Fibroblast of lung (primary cell): ENCODE measurements around the gene TAF11. TPM values are rescaled to one million over a fixed set of nuclear protein-coding genes. Genes with fewer than 3 reads are reported as not detected.

ENCODE experiments used
- DNase-seq, 2 donors: peaks; one replicate each; pipeline versions ENCODE4 v3.0.0 to v3.0.0-alpha.2; 2010; ENCODE audit warnings: low read depth in 2 of 2
- H2AFZ ChIP-seq: 2 replicates; pipeline ENCODE4 v1.5.1; 2012; ENCODE audit warnings: low read length, control low read depth, inconsistent platforms
- H3K27ac ChIP-seq: 2 replicates; pipeline ENCODE4 v1.5.1; 2011; ENCODE audit warnings: low read length, control low read depth; ENCODE audit not compliant: insufficient read depth
- H3K27me3 ChIP-seq: 2 replicates; pipeline ENCODE4 v1.5.1; 2011; ENCODE audit warnings: mild to moderate bottlenecking, low read length; ENCODE audit not compliant: control insufficient read depth, insufficient read depth
- H3K36me3 ChIP-seq: 2 replicates; pipeline ENCODE4 v1.5.1; 2011; ENCODE audit warnings: low read length; ENCODE audit not compliant: control insufficient read depth, insufficient read depth
- H3K4me1 ChIP-seq: 2 replicates; pipeline ENCODE4 v1.5.1; 2011; ENCODE audit warnings: low read length; ENCODE audit not compliant: control insufficient read depth, insufficient read depth; ENCODE audit errors: extremely low read depth
- H3K4me2 ChIP-seq: 2 replicates; pipeline ENCODE4 v1.5.1; 2011; ENCODE audit warnings: low read length, control low read depth; ENCODE audit not compliant: insufficient read depth; ENCODE audit errors: extremely low read depth
- H3K4me3 ChIP-seq, 4 experiments: fragments of 200-600 bp in 1 of 4; sonication (generic) in 1 of 4; replicated peaks in 1 of 4; 2 replicates each; pipeline ENCODE4 v1.5.1; 2011 to 2016; ENCODE audit warnings: low read length in 4 of 4, low read depth in 3 of 4, mild to moderate bottlenecking in 3 of 4, control low read depth in 2 of 4, inconsistent platforms in 1 of 4, mixed read lengths in 1 of 4; ENCODE audit not compliant: insufficient read depth in 1 of 4; ENCODE audit errors: control extremely low read depth in 1 of 4
- H3K79me2 ChIP-seq: 2 replicates; pipeline ENCODE4 v1.5.1; 2012; ENCODE audit warnings: mild to moderate bottlenecking, low read length, inconsistent platforms; ENCODE audit not compliant: control insufficient read depth, insufficient read depth
- H3K9ac ChIP-seq: 2 replicates; pipeline ENCODE4 v1.5.1; 2011; ENCODE audit warnings: mild to moderate bottlenecking, low read length, control low read depth; ENCODE audit not compliant: insufficient read depth
- H3K9me3 ChIP-seq: 2 replicates; pipeline ENCODE4 v1.5.1; 2012; ENCODE audit warnings: low read depth, low read length; ENCODE audit not compliant: control insufficient read depth, insufficient read depth
- H4K20me1 ChIP-seq: 2 replicates; pipeline ENCODE4 v1.5.1; 2011; ENCODE audit warnings: low read length; ENCODE audit not compliant: control insufficient read depth, insufficient read depth; ENCODE audit errors: extremely low read depth
- EZH2 ChIP-seq: IDR thresholded peaks from 2 replicates; pipeline ENCODE4 v1.5.1; 2012; ENCODE audit warnings: low read length, control low read depth, mild to moderate bottlenecking; ENCODE audit errors: missing control alignments
- polyA plus RNA-seq, 2 donors: library from polyadenylated mRNA; depleted of rRNA in 1 of 2; stranded (reverse) in 1 of 2; unstranded in 1 of 2; fragments of >200 nt; gene quantifications; 2 replicates each; pipeline ENCODE4 v1.2.1, GENCODE V29; 2011 to 2012; ENCODE audit warnings: missing spikeins in 1 of 2
- total RNA-seq: library from RNA; depleted of rRNA; stranded (reverse); fragments of >200 nt; gene quantifications from 2 replicates; pipeline ENCODE4 v1.2.1, GENCODE V29; 2014
- TF ChIP-seq, protein P1 (sequence below), 2 donors: IDR thresholded peaks in 1 of 2; conservative IDR thresholded peaks in 1 of 2; 1 replicate in 1 of 2; 2 replicates in 1 of 2; pipeline ENCODE4 v1.5.1; 2011 to 2012; ENCODE audit warnings: low read length in 2 of 2, control low read depth in 1 of 2, inconsistent platforms in 1 of 2, low read depth in 1 of 2, mild to moderate bottlenecking in 1 of 2

The TAF11 gene
- total and polyA plus RNA-seq, 2 donors (not counting 1 experiment from before 2014, with no cell fraction given) = 13.9 to 35.6 TPM

DNA sequence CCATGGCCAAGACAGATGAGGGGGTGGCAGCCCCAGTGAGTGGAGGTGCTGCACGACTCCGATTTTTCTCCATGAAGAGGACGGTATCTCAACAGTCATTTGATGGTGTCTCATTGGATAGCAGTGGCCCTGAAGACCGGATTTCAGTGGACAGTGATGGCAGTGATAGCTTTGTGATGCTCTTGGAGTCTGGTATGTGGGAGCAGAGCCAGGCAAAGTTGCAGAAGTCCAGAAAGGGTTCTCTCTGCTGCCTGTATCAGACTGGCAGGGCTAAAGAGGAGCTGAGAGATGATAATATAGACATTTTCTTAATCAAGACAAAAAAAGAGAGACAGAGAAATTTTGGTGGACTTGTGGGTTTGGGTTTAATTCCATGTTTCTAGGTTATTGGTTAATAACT is 23.8 kb downstream of the TAF11 start:
- H2AFZ ChIP-seq = no peak overlapping the region
- no peaks in the 10 kb centered on the region for H3K4me1 ChIP-seq
- no peaks in the 10 kb centered on the region for H3K9me3 ChIP-seq
- no peaks in the 10 kb centered on the region for H3K27me3 ChIP-seq
- no peak for DNase-seq
- no peak overlapping the region for H3K27ac ChIP-seq
- H4K20me1 ChIP-seq = no peaks in the 10 kb centered on the region
- peaks cover 2% of the 10 kb centered on the region for H3K36me3 ChIP-seq
- no peaks in the 10 kb centered on the region for H3K79me2 ChIP-seq
- no peak overlapping the region for H3K4me3 ChIP-seq
- TF ChIP-seq, protein P1, sequence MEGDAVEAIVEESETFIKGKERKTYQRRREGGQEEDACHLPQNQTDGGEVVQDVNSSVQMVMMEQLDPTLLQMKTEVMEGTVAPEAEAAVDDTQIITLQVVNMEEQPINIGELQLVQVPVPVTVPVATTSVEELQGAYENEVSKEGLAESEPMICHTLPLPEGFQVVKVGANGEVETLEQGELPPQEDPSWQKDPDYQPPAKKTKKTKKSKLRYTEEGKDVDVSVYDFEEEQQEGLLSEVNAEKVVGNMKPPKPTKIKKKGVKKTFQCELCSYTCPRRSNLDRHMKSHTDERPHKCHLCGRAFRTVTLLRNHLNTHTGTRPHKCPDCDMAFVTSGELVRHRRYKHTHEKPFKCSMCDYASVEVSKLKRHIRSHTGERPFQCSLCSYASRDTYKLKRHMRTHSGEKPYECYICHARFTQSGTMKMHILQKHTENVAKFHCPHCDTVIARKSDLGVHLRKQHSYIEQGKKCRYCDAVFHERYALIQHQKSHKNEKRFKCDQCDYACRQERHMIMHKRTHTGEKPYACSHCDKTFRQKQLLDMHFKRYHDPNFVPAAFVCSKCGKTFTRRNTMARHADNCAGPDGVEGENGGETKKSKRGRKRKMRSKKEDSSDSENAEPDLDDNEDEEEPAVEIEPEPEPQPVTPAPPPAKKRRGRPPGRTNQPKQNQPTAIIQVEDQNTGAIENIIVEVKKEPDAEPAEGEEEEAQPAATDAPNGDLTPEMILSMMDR (conservative IDR thresholded peaks at IDR 0.05 in 1 of 2, IDR thresholded peaks at IDR 0.05 in 1 of 2; ENCODE audit: low read depth in 1 of 2, low read length in 2 of 2) = no peak
- no peak for TF ChIP-seq EZH2
- H3K9ac ChIP-seq = no peak overlapping the region
- no peak overlapping the region for H3K4me2 ChIP-seq

DNA sequence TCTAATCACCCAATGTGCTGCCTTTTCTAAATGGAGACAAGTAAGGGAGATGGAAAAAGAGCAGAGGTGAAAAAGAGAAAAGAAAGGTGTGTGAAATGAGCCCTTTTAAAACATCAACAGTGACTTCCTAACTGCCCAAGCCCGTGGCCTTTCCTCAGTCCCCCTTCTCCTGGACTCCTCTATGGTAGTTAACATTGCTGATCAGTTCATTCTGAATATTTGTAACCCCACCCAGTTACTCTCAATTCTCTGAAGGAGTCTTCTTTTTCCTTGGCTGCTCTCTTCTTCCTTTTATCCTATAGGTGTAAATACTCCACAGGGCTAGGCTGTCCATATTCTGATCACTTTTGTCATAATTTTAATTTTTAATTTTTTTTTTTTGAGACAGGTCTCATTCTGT is 27.1 kb downstream of the TAF11 start:
- no peaks in the 10 kb centered on the region for H4K20me1 ChIP-seq
- TF ChIP-seq, protein P1 (conservative IDR thresholded peaks at IDR 0.05 in 1 of 2, IDR thresholded peaks at IDR 0.05 in 1 of 2; ENCODE audit: low read depth in 1 of 2, low read length in 2 of 2) = no peak
- TF ChIP-seq EZH2 = no peak
- no peaks in the 10 kb centered on the region for H3K36me3 ChIP-seq
- no peaks in the 10 kb centered on the region for H3K9me3 ChIP-seq
- no peak for DNase-seq
- no peak overlapping the region for H3K4me3 ChIP-seq
- no peaks in the 10 kb centered on the region for H3K27me3 ChIP-seq
- no peak overlapping the region for H3K4me2 ChIP-seq
- no peak overlapping the region for H2AFZ ChIP-seq
- H3K4me1 ChIP-seq = no peaks in the 10 kb centered on the region
- no peak overlapping the region for H3K27ac ChIP-seq
- no peak overlapping the region for H3K9ac ChIP-seq
- no peaks in the 10 kb centered on the region for H3K79me2 ChIP-seq

DNA sequence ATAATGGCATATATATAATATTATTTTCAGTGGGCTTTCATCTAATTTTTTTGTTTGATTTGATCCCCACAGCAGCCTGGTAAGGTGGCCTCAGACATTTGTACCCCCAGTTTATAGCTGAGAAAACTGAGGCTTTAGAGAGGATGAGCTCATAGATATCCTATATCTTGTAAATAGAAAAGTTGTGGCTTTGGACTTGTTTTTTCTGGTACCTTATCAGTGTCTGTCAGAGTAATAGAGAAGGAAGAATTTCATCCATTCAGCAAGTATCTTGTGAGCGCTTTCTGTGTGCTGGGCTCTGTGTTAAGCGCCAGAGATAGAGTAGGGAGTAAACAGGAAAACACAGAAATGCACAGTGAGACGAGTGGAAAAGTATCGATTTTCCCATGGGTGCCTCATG is 27.9 kb downstream of the TAF11 start:
- TF ChIP-seq EZH2 = no peak
- TF ChIP-seq, protein P1 (conservative IDR thresholded peaks at IDR 0.05 in 1 of 2, IDR thresholded peaks at IDR 0.05 in 1 of 2; ENCODE audit: low read depth in 1 of 2, low read length in 2 of 2) = no peak
- no peak for DNase-seq
- no peak overlapping the region for H2AFZ ChIP-seq
- no peak overlapping the region for H3K4me2 ChIP-seq
- no peaks in the 10 kb centered on the region for H3K27me3 ChIP-seq
- no peak overlapping the region for H3K27ac ChIP-seq
- no peak overlapping the region for H3K4me3 ChIP-seq
- no peaks in the 10 kb centered on the region for H4K20me1 ChIP-seq
- H3K9me3 ChIP-seq = no peaks in the 10 kb centered on the region
- no peak overlapping the region for H3K9ac ChIP-seq
- H3K4me1 ChIP-seq = no peaks in the 10 kb centered on the region
- no peaks in the 10 kb centered on the region for H3K79me2 ChIP-seq
- no peaks in the 10 kb centered on the region for H3K36me3 ChIP-seq
